GM18502 (cell line): Measurements from ENCODE around the gene FNBP1.

ENCODE experiments used
- ATAC-seq: cut with Tn5 transposase; IDR thresholded peaks from one replicate; pipeline ENCODE4 v1.9.1; 2021; ENCODE audit warnings: mild to moderate bottlenecking; ENCODE audit not compliant: unreplicated experiment, poor library complexity

The FNBP1 gene

GRCh38 chr9:130042885-130043653 is at the start of gene FNBP1:
TSS of gene FNBP1 (minus strand) at chr9:130043189. CDS start at chr9:130042975, 214 bp downstream.
- no peak for ATAC-seq

GRCh38 chr9:130090915-130091314 is 47.9 kb upstream of the FNBP1 start:
- no peak for ATAC-seq

GRCh38 chr9:130089141-130089540 is 46.2 kb upstream of the FNBP1 start:
- no peak for ATAC-seq

GRCh38 chr9:130088051-130088450 is 45.1 kb upstream of the FNBP1 start:
- ATAC-seq, result no peak

GRCh38 chr9:130084337-130084736 is 41.3 kb upstream of the FNBP1 start:
- no peak for ATAC-seq

- ATAC-seq, result no peak
Measured at GRCh38 chr9:130078547-130078946, 35.6 kb upstream of the FNBP1 start.

- ATAC-seq, result no peak
Measured at GRCh38 chr9:130073373-130073772, 30.4 kb upstream of the FNBP1 start.

- no peak for ATAC-seq
Measured at GRCh38 chr9:130072515-130073235, 29.7 kb upstream of the FNBP1 start.

- ATAC-seq, result no peak
Measured at GRCh38 chr9:130069048-130069447, 26.1 kb upstream of the FNBP1 start.

- ATAC-seq, result no peak
Measured at GRCh38 chr9:130064621-130065020, 21.6 kb upstream of the FNBP1 start.

- ATAC-seq, result no peak
Measured at GRCh38 chr9:130062750-130063149, 19.8 kb upstream of the FNBP1 start.

- ATAC-seq, result no peak
Measured at GRCh38 chr9:130060296-130060695, 17.3 kb upstream of the FNBP1 start.

GRCh38 chr9:130058887-130059286 is 15.9 kb upstream of the FNBP1 start:
- no peak for ATAC-seq

GRCh38 chr9:130058154-130058553 is 15.2 kb upstream of the FNBP1 start:
- no peak for ATAC-seq

- no peak for ATAC-seq
Measured at GRCh38 chr9:130054820-130055219, 11.8 kb upstream of the FNBP1 start.

- no peak for ATAC-seq
Measured at GRCh38 chr9:130054325-130054786, 11.4 kb upstream of the FNBP1 start.

GRCh38 chr9:130053504-130054324 is 10.7 kb upstream of the FNBP1 start, which contains the start of gene GPR107:
TSS of gene GPR107 (plus strand) at chr9:130053906. CDS start at chr9:130053933, 27 bp downstream.
- peak; percentile 74 for ATAC-seq

- no peak for ATAC-seq
Measured at GRCh38 chr9:130053109-130053503, 10.1 kb upstream of the FNBP1 start.

- ATAC-seq, result no peak
Measured at GRCh38 chr9:130051855-130052254, 8.9 kb upstream of the FNBP1 start.

- ATAC-seq, result no peak
Measured at GRCh38 chr9:130050462-130050861, 7.5 kb upstream of the FNBP1 start.
